Mononuclear cell (primary cell): Measurements from ENCODE around the gene IGFBP4. TPM values are rescaled to one million over a fixed set of nuclear protein-coding genes. Genes with fewer than 3 reads are reported as not detected.

Experiments
- H3K27me3 ChIP-seq: 2 replicates; pipeline ENCODE4 v1.6.0; 2011; ENCODE audit warnings: low read length, control low read depth; ENCODE audit not compliant: insufficient read depth
- H3K4me1 ChIP-seq: 2 replicates; pipeline ENCODE4 v1.5.1; 2011; ENCODE audit warnings: mild to moderate bottlenecking, low read length, control low read depth; ENCODE audit not compliant: insufficient read depth
- H3K4me3 ChIP-seq: 2 replicates; pipeline ENCODE4 v1.5.1; 2011; ENCODE audit warnings: mild to moderate bottlenecking, low read length, moderate library complexity
- H3K9me3 ChIP-seq: 2 replicates; pipeline ENCODE4 v1.5.1; 2011; ENCODE audit warnings: low read depth, mild to moderate bottlenecking, control low read depth, low read length
- total RNA-seq: library from RNA; depleted of rRNA; stranded (reverse); fragments of >200 nt; gene quantifications from one replicate; pipeline ENCODE4 v1.2.3, GENCODE V29; 2012

The IGFBP4 gene
- total RNA-seq, 1 donor = 0.94 TPM

DNA sequence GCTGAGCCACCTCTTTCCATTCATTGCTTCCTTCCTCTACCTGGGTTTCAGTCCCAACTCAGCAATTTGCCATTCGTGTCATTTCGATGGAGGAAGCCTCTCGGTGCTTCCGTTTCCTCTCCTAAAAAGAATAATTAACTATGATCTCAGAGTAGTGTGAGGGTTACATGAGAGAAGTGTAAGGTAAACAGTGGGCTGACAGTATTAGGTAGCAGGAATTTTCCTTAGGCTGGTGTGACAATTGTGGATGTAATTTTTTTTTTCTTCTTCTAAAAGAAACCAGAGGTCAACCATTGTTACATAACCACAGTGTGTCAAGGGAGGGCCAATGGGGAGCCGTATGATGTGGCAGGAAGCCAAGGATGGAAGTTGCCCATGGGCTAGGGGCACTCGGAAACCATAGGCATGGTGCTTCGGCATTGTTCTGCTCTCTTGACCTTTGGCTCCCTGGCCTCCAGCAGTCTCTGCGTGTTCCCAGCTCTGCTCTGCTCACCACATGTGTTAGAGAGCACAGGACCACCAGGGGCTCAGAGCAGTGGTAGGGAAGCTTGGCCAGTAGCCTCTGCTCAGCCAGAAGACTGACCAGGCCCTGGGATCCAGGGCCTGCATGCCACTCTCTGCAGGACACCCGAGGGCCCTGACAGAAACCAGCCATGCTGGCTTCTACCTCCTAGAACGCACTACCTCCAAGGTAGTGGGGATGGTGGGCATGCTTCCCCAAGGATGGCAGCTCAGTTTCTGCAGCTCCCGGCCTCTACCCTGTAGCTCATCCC lies 23.5 kb upstream of the IGFBP4 start:
- Histone ChIP-seq H3K27me3 (no peaks in the 10 kb centered on the region), H3K4me3 (no peak overlapping the region), H3K9me3 (no peaks in the 10 kb centered on the region), H3K4me1 (peaks cover 53% of the 10 kb centered on the region)

GRCh38 chr17:40422990-40423633 lies 20.1 kb upstream of the IGFBP4 start:
- Histone ChIP-seq H3K4me3 (no peak overlapping the region), H3K4me1 (peaks cover 51% of the 10 kb centered on the region), H3K9me3 (no peaks in the 10 kb centered on the region), H3K27me3 (no peaks in the 10 kb centered on the region)

DNA sequence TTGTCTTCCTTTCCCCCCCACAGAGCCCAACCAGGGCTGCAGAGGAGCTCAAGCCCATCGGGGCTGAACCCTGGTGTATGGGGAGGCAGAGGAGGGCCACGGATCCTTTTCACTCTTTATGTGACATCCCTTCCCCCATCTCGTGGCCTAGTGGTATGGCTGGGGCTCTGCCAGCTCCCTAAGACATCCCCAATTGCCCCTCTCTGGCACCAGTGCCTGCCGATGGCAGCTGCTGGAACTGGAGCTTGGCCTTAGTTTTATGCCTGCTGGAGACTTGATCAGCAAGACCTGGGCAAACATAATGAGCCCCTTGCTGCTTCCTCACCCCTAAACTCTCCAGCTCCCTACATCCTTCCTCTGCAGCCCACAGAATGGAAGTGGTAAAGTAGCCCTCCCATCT lies 17.5 kb upstream of the IGFBP4 start:
- Histone ChIP-seq H3K4me3 (no peak overlapping the region), H3K27me3 (no peaks in the 10 kb centered on the region), H3K4me1 (peaks cover 31% of the 10 kb centered on the region), H3K9me3 (no peaks in the 10 kb centered on the region)

GRCh38 chr17:40427002-40427491 lies 16.2 kb upstream of the IGFBP4 start:
- no peaks in the 10 kb centered on the region for H3K27me3 ChIP-seq
- H3K4me1 ChIP-seq = peaks cover 31% of the 10 kb centered on the region
- no peaks in the 10 kb centered on the region for H3K9me3 ChIP-seq
- no peak overlapping the region for H3K4me3 ChIP-seq

DNA sequence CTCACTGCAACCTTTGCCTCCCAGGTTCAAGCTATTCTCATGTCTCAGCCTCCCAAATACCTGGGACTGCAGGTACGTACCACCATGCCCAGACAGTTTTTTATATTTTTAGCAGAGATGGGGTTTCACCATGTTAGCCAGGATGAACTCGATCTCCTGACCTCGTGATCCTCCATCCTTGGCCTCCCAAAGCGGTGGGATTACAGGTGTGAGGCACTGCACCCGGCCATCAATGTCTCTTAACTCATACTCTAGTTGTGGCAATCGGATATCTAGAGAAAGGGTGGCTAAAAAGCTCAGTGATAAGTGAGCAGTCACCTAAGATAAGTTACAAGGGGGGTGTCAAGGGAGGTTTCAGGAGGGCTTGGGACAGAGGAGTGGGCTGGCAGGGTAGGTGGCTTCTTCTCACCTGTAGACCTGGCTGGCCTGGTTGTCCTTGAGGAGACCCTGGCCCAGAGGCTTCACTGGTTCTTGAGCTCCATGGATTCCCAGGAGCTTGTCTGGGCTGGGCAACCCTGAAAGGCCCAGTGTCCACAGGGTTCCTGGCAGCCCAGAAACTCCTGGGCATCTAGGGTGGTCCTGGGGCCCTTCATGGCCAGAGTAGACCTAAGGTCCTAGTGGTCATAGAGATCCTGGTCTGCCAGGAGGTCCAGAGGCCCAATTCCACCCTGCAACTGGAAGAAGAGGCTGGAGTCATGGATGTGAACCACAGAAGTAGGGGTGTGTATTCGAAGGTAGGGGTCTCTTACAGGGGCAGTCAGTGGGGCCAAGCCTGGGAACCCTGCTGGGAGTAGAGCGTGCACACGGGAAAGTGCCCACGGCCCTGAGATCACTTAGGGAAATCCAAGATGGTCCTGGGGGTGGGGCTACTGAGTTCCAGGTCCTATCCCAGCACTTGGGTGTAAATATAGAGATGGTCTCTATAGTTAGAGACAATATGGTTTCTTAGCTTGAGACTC lies 12.7 kb upstream of the IGFBP4 start:
- no peak overlapping the region for H3K4me3 ChIP-seq

DNA sequence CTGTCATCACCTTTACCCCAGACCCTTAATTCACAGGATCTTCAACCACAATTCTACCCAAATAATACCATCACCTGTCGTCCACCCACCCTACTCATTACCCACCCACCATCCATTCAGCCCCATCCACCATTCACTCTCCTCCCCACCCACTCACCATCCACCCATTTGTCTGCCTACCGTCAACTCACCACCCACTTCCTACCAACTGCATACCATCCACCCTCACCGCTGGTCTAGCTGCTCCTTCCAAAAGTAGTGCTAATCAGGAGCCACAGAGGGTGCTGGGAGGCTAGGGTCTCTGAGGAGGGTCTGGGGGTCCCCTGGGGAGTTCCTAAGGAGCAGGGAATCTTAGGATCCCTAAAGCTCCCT lies 12.0 kb upstream of the IGFBP4 start:
- Histone ChIP-seq H3K9me3 (no peaks in the 10 kb centered on the region), H3K27me3 (no peaks in the 10 kb centered on the region), H3K4me3 (no peak overlapping the region), H3K4me1 (peaks cover 14% of the 10 kb centered on the region)

More for the DNA sequence above, 12.7 kb upstream of the IGFBP4 start:
- Histone ChIP-seq H3K9me3 (no peaks in the 10 kb centered on the region), H3K27me3 (no peaks in the 10 kb centered on the region), H3K4me1 (peaks cover 21% of the 10 kb centered on the region)

- Histone ChIP-seq H3K4me1 (peaks cover 7% of the 10 kb centered on the region), H3K9me3 (no peaks in the 10 kb centered on the region), H3K4me3 (no peak overlapping the region), H3K27me3 (no peaks in the 10 kb centered on the region)
Measured at GRCh38 chr17:40432864-40433528, 10.3 kb upstream of the IGFBP4 start.

GRCh38 chr17:40433551-40434415 lies 9.5 kb upstream of the IGFBP4 start:
- Histone ChIP-seq H3K4me3 (no peak overlapping the region), H3K4me1 (peaks cover 7% of the 10 kb centered on the region), H3K9me3 (no peaks in the 10 kb centered on the region), H3K27me3 (no peaks in the 10 kb centered on the region)

- Histone ChIP-seq H3K27me3 (no peaks in the 10 kb centered on the region), H3K4me3 (no peak overlapping the region), H3K9me3 (no peaks in the 10 kb centered on the region), H3K4me1 (peaks cover 7% of the 10 kb centered on the region)
Measured at GRCh38 chr17:40436636-40437035, 6.6 kb upstream of the IGFBP4 start.

DNA sequence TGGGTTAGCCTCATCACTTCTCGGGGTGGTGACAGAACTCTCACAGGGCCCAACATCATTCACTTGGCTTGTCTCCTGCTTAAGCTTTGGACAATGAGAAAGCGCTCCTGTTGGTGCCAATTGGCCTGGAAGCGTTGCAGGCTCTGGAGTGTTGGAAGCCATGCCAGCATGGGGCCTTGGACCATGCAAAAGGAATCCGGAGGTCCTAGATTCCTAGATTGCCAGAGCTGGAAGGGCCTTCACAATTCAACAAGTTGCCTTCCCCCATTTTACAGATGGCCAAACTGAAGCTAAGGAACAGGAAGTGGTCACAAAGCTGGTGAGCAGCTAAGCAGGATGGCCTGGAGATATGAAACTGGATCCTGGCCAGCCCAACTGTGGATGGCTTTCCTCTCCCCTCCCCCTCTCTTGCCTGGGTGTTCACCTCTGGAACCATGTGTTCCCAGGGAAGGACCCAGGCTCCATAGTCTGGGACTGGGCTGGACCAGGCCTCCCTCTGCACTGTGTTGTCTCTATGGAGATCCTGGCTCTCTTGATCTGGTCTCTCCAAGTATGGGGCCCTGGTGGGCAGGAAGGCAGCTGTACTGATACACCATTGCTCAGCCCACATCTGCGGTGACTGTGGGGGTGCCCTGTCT lies 6.0 kb upstream of the IGFBP4 start:
- no peaks in the 10 kb centered on the region for H3K27me3 ChIP-seq
- no peaks in the 10 kb centered on the region for H3K9me3 ChIP-seq
- peaks cover 7% of the 10 kb centered on the region for H3K4me1 ChIP-seq
- H3K4me3 ChIP-seq = no peak overlapping the region

DNA sequence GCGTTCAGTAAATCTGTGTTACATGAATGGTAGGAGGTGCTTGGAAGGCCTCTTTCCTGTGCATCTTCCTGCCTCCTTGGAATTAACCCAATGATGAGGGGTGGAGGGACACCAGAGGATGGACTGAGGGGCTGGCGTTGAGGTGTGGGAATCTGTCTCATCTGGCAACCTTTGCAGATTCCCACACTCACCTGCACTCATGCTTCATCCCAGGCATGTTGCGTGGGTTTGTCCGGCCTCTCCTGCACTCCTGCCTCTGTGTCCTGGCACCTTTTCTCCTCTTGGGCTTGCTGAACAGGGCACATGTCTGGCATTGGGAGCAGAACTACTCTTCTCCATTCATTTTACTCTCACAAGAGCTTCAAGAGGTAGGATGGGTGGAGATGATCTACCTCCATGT lies 3.1 kb upstream of the IGFBP4 start:
- no peak overlapping the region for H3K4me3 ChIP-seq
- peaks cover 29% of the 10 kb centered on the region for H3K4me1 ChIP-seq
- H3K27me3 ChIP-seq = peaks cover 5% of the 10 kb centered on the region
- no peaks in the 10 kb centered on the region for H3K9me3 ChIP-seq

- Histone ChIP-seq H3K4me1 (peaks cover 27% of the 10 kb centered on the region), H3K4me3 (no peak overlapping the region), H3K9me3 (no peaks in the 10 kb centered on the region), H3K27me3 (peaks cover 5% of the 10 kb centered on the region)
Measured at GRCh38 chr17:40442392-40443195, 656 bp upstream of the IGFBP4 start.
